A549 (cell line): ENCODE results near the gene PLLP. TPM values are rescaled to one million over a fixed set of nuclear protein-coding genes. Genes with fewer than 3 reads are reported as not detected.
A peak's percentile ranks its signal among the peaks of the same experiment; 100 is the strongest.

ENCODE experiments used
- BHLHE40 ChIP-seq: IDR thresholded peaks from 2 replicates; pipeline ENCODE4 v1.6.1; 2012; ENCODE audit warnings: low read depth, low read length, inconsistent platforms
- CBX2 ChIP-seq: fragments of 200-600 bp; sonication (generic); IDR thresholded peaks from 2 replicates; pipeline ENCODE4 v1.6.1; 2016; ENCODE audit warnings: low read depth, mild to moderate bottlenecking, borderline replicate concordance
- CBX8 ChIP-seq: fragments of 200-600 bp; sonication (generic); IDR thresholded peaks from 2 replicates; pipeline ENCODE4 v1.6.1; 2016
- CEBPB ChIP-seq, 2 experiments: fragments of >200 bp in 1 of 2; sonication (Bioruptor Twin) in 1 of 2; formaldehyde crosslinking in 1 of 2; IDR thresholded peaks; 2 replicates each; pipeline ENCODE4 v1.6.1; 2012 to 2016
- CHD2 ChIP-seq: fragments of 150-350 bp; IDR thresholded peaks from 2 replicates; pipeline ENCODE4 v1.6.1; 2014; ENCODE audit warnings: low read length; ENCODE audit not compliant: partially characterized antibody
- EHF ChIP-seq: fragments of 250-450 bp; sonication (Bioruptor Pico); IDR thresholded peaks from 2 replicates; pipeline ENCODE4 v1.5.0; 2020; ENCODE audit warnings: mild to moderate bottlenecking
- EHMT2 ChIP-seq: fragments of 200-600 bp; sonication (generic); IDR thresholded peaks from 2 replicates; pipeline ENCODE4 v1.6.1; 2016; ENCODE audit warnings: antibody characterized with exemption, low read depth, mild to moderate bottlenecking, moderate library complexity
- ESRRA ChIP-seq: fragments of 150-350 bp; IDR thresholded peaks from 2 replicates; pipeline ENCODE4 v1.6.1; 2014; ENCODE audit warnings: mild to moderate bottlenecking, low read length, borderline replicate concordance
- GATA3 ChIP-seq: IDR thresholded peaks from 2 replicates; pipeline ENCODE4 v1.6.1; 2012; ENCODE audit warnings: borderline replicate concordance
- HDAC2 ChIP-seq: fragments of 200-600 bp; sonication (generic); IDR thresholded peaks from 2 replicates; pipeline ENCODE4 v1.6.1; 2016
- HEYL ChIP-seq: fragments of 250-450 bp; sonication (Bioruptor Pico); IDR thresholded peaks from 2 replicates; pipeline ENCODE4 v1.8.0; 2021; ENCODE audit warnings: mild to moderate bottlenecking, moderate library complexity
- HOXA7 ChIP-seq: fragments of 250-450 bp; sonication (Bioruptor Pico); IDR thresholded peaks from 2 replicates; pipeline ENCODE4 v1.5.0; 2020; ENCODE audit warnings: mild to moderate bottlenecking, moderate library complexity
- HOXB13 ChIP-seq: fragments of 250-450 bp; sonication (Bioruptor Pico); IDR thresholded peaks from 2 replicates; pipeline ENCODE4 v1.5.0; 2020; ENCODE audit warnings: low read depth, mild to moderate bottlenecking, moderate library complexity
- JUN ChIP-seq, 2 experiments: fragments of >200 bp; sonication (Bioruptor Twin); formaldehyde crosslinking; IDR thresholded peaks; 2 replicates in 1 of 2; 3 replicates in 1 of 2; pipeline ENCODE4 v1.6.1; 2016 to 2017
- JUNB ChIP-seq: fragments of >200 bp; sonication (Bioruptor Twin); formaldehyde crosslinking; IDR thresholded peaks from 2 replicates; pipeline ENCODE4 v1.6.1; 2016
- KDM1A ChIP-seq: fragments of 200-600 bp; sonication (generic); IDR thresholded peaks from 2 replicates; pipeline ENCODE4 v1.6.1; 2016; ENCODE audit warnings: low read depth, mild to moderate bottlenecking
- MAZ ChIP-seq: fragments of 150-350 bp; IDR thresholded peaks from 2 replicates; pipeline ENCODE4 v1.6.1; 2014; ENCODE audit warnings: antibody characterized with exemption, low read depth, low read length, borderline replicate concordance
- MYC ChIP-seq: IDR thresholded peaks from 2 replicates; pipeline ENCODE4 v1.6.1; 2012; ENCODE audit warnings: mild to moderate bottlenecking, inconsistent platforms, low read length, improper control_type of control experiment, borderline replicate concordance
- NPAS2 ChIP-seq: fragments of 250-450 bp; sonication (Bioruptor Pico); IDR thresholded peaks from 2 replicates; pipeline ENCODE4 v1.8.0; 2022; ENCODE audit warnings: mild to moderate bottlenecking, moderate library complexity, borderline replicate concordance
- PHF8 ChIP-seq: fragments of 200-600 bp; sonication (generic); IDR thresholded peaks from 2 replicates; pipeline ENCODE4 v1.6.1; 2016; ENCODE audit warnings: low read depth, mild to moderate bottlenecking, antibody characterized with exemption, moderate library complexity, borderline replicate concordance
- POLR2A ChIP-seq: IDR thresholded peaks from 2 replicates; pipeline ENCODE4 v1.6.1; 2012; ENCODE audit warnings: mild to moderate bottlenecking, low read length
- POLR2AphosphoS2 ChIP-seq: conservative IDR thresholded peaks from 2 replicates; pipeline ENCODE4 v1.6.1; 2012; ENCODE audit warnings: low read length, improper control_type of control experiment, inconsistent platforms
- RAD21 ChIP-seq, 2 experiments: fragments of >200 bp in 1 of 2; sonication (Bioruptor Twin) in 1 of 2; formaldehyde crosslinking in 1 of 2; IDR thresholded peaks in 1 of 2; conservative IDR thresholded peaks in 1 of 2; 2 replicates in 1 of 2; 3 replicates in 1 of 2; pipeline ENCODE4 v1.6.1; 2012 to 2018; ENCODE audit warnings: inconsistent platforms in 1 of 2
- RCOR1 ChIP-seq: fragments of 150-350 bp; IDR thresholded peaks from 2 replicates; pipeline ENCODE4 v1.6.1; 2014; ENCODE audit warnings: antibody characterized with exemption, low read length, low read depth
- SMC3 ChIP-seq: fragments of >200 bp; sonication (Bioruptor Twin); formaldehyde crosslinking; IDR thresholded peaks from 3 replicates; pipeline ENCODE4 v1.6.1; 2018; ENCODE audit warnings: inconsistent platforms
- SREBF2 ChIP-seq: fragments of 450-650 bp; IDR thresholded peaks from 2 replicates; pipeline ENCODE4 v1.6.1; 2014; ENCODE audit warnings: mild to moderate bottlenecking, moderate library complexity
- ZC3H11A ChIP-seq: fragments of 450-650 bp; IDR thresholded peaks from 2 replicates; pipeline ENCODE4 v1.6.1; 2014; ENCODE audit warnings: antibody characterized with exemption, mild to moderate bottlenecking
- ZNF302 ChIP-seq: fragments of 250-450 bp; sonication (Bioruptor Pico); IDR thresholded peaks from 2 replicates; pipeline ENCODE4 v1.9.0; 2021; ENCODE audit warnings: inconsistent platforms, mild to moderate bottlenecking, moderate library complexity
- ZSCAN20 ChIP-seq: fragments of 250-450 bp; sonication (Bioruptor Pico); IDR thresholded peaks from 2 replicates; pipeline ENCODE4 v1.8.0; 2022; ENCODE audit warnings: mild to moderate bottlenecking, moderate library complexity
- polyA plus RNA-seq, 4 experiments: library from polyadenylated mRNA; depleted of rRNA in 3 of 4; stranded (reverse); fragments of >200 nt; fragmentation: RNase III in 1 of 4; extraction: RNeasy Plus Mini Kit Qiagen cat#74134 plus additional on column Dnase treatment in 1 of 4; gene quantifications; 2 replicates in 3 of 4; 3 replicates in 1 of 4; pipeline ENCODE4 v1.2.3, GENCODE V29; 2011 to 2017
- TF ChIP-seq, protein P1 (sequence below): fragments of 250-450 bp; sonication (Bioruptor Pico); IDR thresholded peaks from 2 replicates; pipeline ENCODE4 v1.5.0; 2020; ENCODE audit warnings: low read depth, mild to moderate bottlenecking, moderate library complexity
- TF ChIP-seq, protein P2 (sequence below): IDR thresholded peaks from 2 replicates; pipeline ENCODE4 v1.6.1; 2012
- TF ChIP-seq, protein P3 (sequence below): fragments of >200 bp; sonication (Bioruptor Twin); formaldehyde crosslinking; IDR thresholded peaks from 3 replicates; pipeline ENCODE4 v1.5.1; 2016
- TF ChIP-seq, protein P4 (sequence below): fragments of 200-600 bp; sonication (generic); IDR thresholded peaks from 2 replicates; pipeline ENCODE4 v1.6.1; 2016; ENCODE audit warnings: antibody characterized with exemption, mild to moderate bottlenecking, moderate library complexity

The PLLP gene
- polyA plus RNA-seq, 2 of the 4 experiments (the other 2 are of a cell fraction): 1.8 to 3.3 TPM

DNA sequence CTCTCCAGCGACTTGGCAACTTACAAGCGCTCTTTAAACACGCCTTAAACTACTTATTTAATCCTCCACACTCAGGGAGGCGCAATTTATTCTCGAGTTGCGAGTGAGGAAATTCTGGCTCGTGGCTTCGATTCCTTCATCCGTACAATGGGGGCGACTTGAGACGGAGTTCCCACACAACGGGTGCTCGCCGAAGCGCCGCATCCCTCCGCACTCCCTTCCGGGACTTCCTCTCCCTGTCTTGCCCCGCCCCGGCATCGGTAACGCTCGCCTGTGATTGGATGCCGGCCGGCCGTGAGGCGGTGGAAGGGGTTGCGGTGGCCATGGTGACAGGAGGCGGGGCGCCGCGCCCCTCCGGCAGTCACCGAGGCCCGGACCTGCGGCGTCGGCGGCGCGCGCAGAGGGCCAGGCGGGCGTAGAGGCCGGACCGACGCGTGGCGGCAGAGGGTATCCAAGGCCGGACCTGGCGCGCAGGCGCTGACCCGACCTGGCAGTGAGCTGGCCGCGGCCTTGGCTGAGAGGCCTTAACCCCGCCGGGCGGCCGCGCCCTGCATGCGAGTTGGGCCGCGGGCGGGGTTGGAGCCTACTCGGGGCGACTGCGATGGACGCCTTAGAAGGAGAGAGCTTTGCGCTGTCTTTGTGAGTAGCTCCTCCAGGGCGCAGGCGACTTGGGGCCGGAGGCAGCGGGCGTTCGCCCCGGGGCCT is 39.6 kb downstream of the PLLP start, which contains the start of gene ARL2BP (continued):
- TF ChIP-seq POLR2AphosphoS2: 0 out of 2 replicates have a peak, but pooled peaks have one; percentile 32
- no peak for TF ChIP-seq ZSCAN20
- TF ChIP-seq RAD21 (conservative IDR thresholded peaks at IDR 0.05 in 1 of 2, IDR thresholded peaks at IDR 0.05 in 1 of 2): peak; percentile 27 to 28; a peak in 2 of 5 replicates
- TF ChIP-seq HOXA7 (CRISPR knock-in tag): no peak
- TF ChIP-seq, protein P1, sequence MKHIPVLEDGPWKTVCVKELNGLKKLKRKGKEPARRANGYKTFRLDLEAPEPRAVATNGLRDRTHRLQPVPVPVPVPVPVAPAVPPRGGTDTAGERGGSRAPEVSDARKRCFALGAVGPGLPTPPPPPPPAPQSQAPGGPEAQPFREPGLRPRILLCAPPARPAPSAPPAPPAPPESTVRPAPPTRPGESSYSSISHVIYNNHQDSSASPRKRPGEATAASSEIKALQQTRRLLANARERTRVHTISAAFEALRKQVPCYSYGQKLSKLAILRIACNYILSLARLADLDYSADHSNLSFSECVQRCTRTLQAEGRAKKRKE (CRISPR knock-in tag): peak; percentile 65; the same call in 1 of the 2 replicates
- peak; percentile 58 for TF ChIP-seq CHD2
- TF ChIP-seq ZNF302 (CRISPR knock-in tag): no peak
- TF ChIP-seq CBX8: no peak
- no peak for TF ChIP-seq BHLHE40
- peak; percentile 85 for TF ChIP-seq POLR2A
- no peak for TF ChIP-seq HEYL
- TF ChIP-seq MYC: peak; percentile 58
- no peak for TF ChIP-seq CEBPB (IDR thresholded peaks at IDR 0.05)
- TF ChIP-seq, protein P2, sequence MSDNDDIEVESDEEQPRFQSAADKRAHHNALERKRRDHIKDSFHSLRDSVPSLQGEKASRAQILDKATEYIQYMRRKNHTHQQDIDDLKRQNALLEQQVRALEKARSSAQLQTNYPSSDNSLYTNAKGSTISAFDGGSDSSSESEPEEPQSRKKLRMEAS: peak; percentile 65
- no peak for TF ChIP-seq ZC3H11A
- 0 out of 2 replicates have a peak, but pooled peaks have one; percentile 32 for TF ChIP-seq MAZ
- TF ChIP-seq ESRRA: no peak
- TF ChIP-seq, protein P3, sequence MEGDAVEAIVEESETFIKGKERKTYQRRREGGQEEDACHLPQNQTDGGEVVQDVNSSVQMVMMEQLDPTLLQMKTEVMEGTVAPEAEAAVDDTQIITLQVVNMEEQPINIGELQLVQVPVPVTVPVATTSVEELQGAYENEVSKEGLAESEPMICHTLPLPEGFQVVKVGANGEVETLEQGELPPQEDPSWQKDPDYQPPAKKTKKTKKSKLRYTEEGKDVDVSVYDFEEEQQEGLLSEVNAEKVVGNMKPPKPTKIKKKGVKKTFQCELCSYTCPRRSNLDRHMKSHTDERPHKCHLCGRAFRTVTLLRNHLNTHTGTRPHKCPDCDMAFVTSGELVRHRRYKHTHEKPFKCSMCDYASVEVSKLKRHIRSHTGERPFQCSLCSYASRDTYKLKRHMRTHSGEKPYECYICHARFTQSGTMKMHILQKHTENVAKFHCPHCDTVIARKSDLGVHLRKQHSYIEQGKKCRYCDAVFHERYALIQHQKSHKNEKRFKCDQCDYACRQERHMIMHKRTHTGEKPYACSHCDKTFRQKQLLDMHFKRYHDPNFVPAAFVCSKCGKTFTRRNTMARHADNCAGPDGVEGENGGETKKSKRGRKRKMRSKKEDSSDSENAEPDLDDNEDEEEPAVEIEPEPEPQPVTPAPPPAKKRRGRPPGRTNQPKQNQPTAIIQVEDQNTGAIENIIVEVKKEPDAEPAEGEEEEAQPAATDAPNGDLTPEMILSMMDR: peak; percentile 29; the same call in 1 of the 3 replicates
- TF ChIP-seq HDAC2: no peak
- no peak for TF ChIP-seq KDM1A
- no peak for TF ChIP-seq EHMT2
- TF ChIP-seq PHF8: peak; percentile 96
- no peak for TF ChIP-seq HOXB13 (CRISPR knock-in tag)
- no peak for TF ChIP-seq CBX2
- TF ChIP-seq, protein P4, sequence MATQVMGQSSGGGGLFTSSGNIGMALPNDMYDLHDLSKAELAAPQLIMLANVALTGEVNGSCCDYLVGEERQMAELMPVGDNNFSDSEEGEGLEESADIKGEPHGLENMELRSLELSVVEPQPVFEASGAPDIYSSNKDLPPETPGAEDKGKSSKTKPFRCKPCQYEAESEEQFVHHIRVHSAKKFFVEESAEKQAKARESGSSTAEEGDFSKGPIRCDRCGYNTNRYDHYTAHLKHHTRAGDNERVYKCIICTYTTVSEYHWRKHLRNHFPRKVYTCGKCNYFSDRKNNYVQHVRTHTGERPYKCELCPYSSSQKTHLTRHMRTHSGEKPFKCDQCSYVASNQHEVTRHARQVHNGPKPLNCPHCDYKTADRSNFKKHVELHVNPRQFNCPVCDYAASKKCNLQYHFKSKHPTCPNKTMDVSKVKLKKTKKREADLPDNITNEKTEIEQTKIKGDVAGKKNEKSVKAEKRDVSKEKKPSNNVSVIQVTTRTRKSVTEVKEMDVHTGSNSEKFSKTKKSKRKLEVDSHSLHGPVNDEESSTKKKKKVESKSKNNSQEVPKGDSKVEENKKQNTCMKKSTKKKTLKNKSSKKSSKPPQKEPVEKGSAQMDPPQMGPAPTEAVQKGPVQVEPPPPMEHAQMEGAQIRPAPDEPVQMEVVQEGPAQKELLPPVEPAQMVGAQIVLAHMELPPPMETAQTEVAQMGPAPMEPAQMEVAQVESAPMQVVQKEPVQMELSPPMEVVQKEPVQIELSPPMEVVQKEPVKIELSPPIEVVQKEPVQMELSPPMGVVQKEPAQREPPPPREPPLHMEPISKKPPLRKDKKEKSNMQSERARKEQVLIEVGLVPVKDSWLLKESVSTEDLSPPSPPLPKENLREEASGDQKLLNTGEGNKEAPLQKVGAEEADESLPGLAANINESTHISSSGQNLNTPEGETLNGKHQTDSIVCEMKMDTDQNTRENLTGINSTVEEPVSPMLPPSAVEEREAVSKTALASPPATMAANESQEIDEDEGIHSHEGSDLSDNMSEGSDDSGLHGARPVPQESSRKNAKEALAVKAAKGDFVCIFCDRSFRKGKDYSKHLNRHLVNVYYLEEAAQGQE: no peak
- no peak for TF ChIP-seq GATA3
- no peak for TF ChIP-seq EHF (CRISPR knock-in tag)
- TF ChIP-seq JUNB: no peak
- peak in 1 of 2 experiments; percentile 79; a peak in 3 of 5 replicates for TF ChIP-seq JUN (IDR thresholded peaks at IDR 0.05)
- TF ChIP-seq SMC3: 0 out of 3 replicates have a peak, but pooled peaks have one; percentile 9
- TF ChIP-seq SREBF2: no peak
- no peak for TF ChIP-seq RCOR1
- no peak for TF ChIP-seq NPAS2 (CRISPR knock-in tag)
